HepG2 (cell line): Measurements from ENCODE around the gene ARG2. TPM values are rescaled to one million over a fixed set of nuclear protein-coding genes. Genes with fewer than 3 reads are reported as not detected.

Source experiments
- ATAC-seq: fragments of 200-7000 bp; cut with Tn5 transposase; 3 replicates; pipeline ENCODE4 v1.9.1; 2020; ENCODE audit warnings: mild to moderate bottlenecking, moderate library complexity
- BruUV-seq: library from RNA; stranded (reverse); fragments of 400-500 nt; replicated peaks from 2 replicates; lab custom pipeline; 2021; lab: Mats Ljungman, UMichigan
- CTCF ChIA-PET: fragments of 300-600 bp; formaldehyde crosslinking; extraction: SDS; loops from one replicate; lab custom pipeline; 2021; ENCODE audit warnings: low total read pairs, inconsistent platforms, low intra/inter-chr PET ratio; lab: Yijun Ruan, JAX
- POLR2A ChIA-PET: fragments of 350-600 bp; sonication (Branson Sonifier 250); formaldehyde crosslinking; loops from one replicate; lab custom pipeline; 2020; ENCODE audit warnings: antibody characterized with exemption, inconsistent platforms; lab: Yijun Ruan, JAX
- DNase-seq: peaks from one replicate; pipeline ENCODE4 v3.0.0-alpha.2; 2015; ENCODE audit warnings: low spot score
- FAIRE-seq: peaks from 3 replicates; lab custom pipeline; 2011; peaks lifted over from hg19 to GRCh38; lab: Jason Lieb, UNC
- H2AFZ ChIP-seq: one replicate; pipeline ENCODE4 v1.6.1; 2011; ENCODE audit warnings: low read length, inconsistent platforms
- H3K27ac ChIP-seq: fragments of 300-600 bp; 3 replicates; pipeline ENCODE4 v1.8.0; 2011; ENCODE audit warnings: mixed run types, mild to moderate bottlenecking, mixed read lengths, low read length, inconsistent platforms; ENCODE audit not compliant: insufficient read depth; ENCODE audit errors: extremely low read length
- H3K27me3 ChIP-seq, 2 experiments: fragments of 200-600 bp in 1 of 2; 2 replicates in 1 of 2; 3 replicates in 1 of 2; pipeline versions ENCODE4 v1.6.0 to v1.8.0; 2011; ENCODE audit warnings: low read length in 2 of 2, mild to moderate bottlenecking in 2 of 2, moderate library complexity in 2 of 2, inconsistent platforms in 1 of 2; ENCODE audit not compliant: insufficient read depth in 2 of 2, control insufficient read depth in 1 of 2
- H3K36me3 ChIP-seq, 2 experiments: fragments of 200-600 bp in 1 of 2; replicated peaks in 1 of 2; 2 replicates in 1 of 2; 3 replicates in 1 of 2; pipeline versions ENCODE4 v1.5.1 to v1.8.0; 2011; ENCODE audit warnings: low read length in 2 of 2, inconsistent platforms in 1 of 2; ENCODE audit not compliant: insufficient read depth in 2 of 2, control insufficient read depth in 1 of 2
- H3K4me1 ChIP-seq: 2 replicates; pipeline ENCODE4 v1.5.1; 2012; ENCODE audit warnings: low read length, inconsistent platforms; ENCODE audit not compliant: insufficient read depth
- H3K4me2 ChIP-seq: 2 replicates; pipeline ENCODE4 v1.6.0; 2011; ENCODE audit warnings: low read depth, low read length, inconsistent platforms
- H3K4me3 ChIP-seq, 3 experiments: fragments of 200-600 bp in 1 of 3; sonication (generic), shearing (Covaris generic) in 1 of 3; replicated peaks in 1 of 3; 2 replicates each; pipeline ENCODE4 v1.5.1; 2011 to 2016; ENCODE audit warnings: low read length in 3 of 3, inconsistent platforms in 2 of 3, low read depth in 2 of 3, mild to moderate bottlenecking in 2 of 3, control low read depth in 1 of 3, mixed read lengths in 1 of 3; ENCODE audit not compliant: insufficient read depth in 1 of 3
- H3K79me2 ChIP-seq: one replicate; pipeline ENCODE4 v1.6.1; 2011; ENCODE audit warnings: low read length, inconsistent platforms; ENCODE audit not compliant: insufficient read depth
- H3K9ac ChIP-seq: 2 replicates; pipeline ENCODE4 v1.6.0; 2011; ENCODE audit warnings: mild to moderate bottlenecking, low read depth, low read length, inconsistent platforms; ENCODE audit not compliant: insufficient read depth
- H3K9me3 ChIP-seq: 2 replicates; pipeline ENCODE4 v1.5.1; 2012; ENCODE audit warnings: mild to moderate bottlenecking, low read length
- H4K20me1 ChIP-seq: 2 replicates; pipeline ENCODE4 v1.6.0; 2011; ENCODE audit warnings: inconsistent platforms, mild to moderate bottlenecking, low read length, moderate library complexity; ENCODE audit not compliant: insufficient read depth
- CTCF ChIP-seq: sonication (generic); formaldehyde crosslinking; IDR thresholded peaks from 2 replicates; pipeline ENCODE4 v1.5.0; 2020; ENCODE audit warnings: mild to moderate bottlenecking, missing genetic modification reagents, moderate library complexity
- GMEB2 ChIP-seq: IDR thresholded peaks from 2 replicates; pipeline ENCODE4 v1.6.1; 2016; ENCODE audit warnings: missing biosample characterization, missing genetic modification reagents, low read depth
- HOMEZ ChIP-seq: IDR thresholded peaks from 2 replicates; pipeline ENCODE4 v1.6.1; 2016; ENCODE audit warnings: low read depth
- KAT8 ChIP-seq: IDR thresholded peaks from 2 replicates; pipeline ENCODE4 v1.6.1; 2016; ENCODE audit warnings: missing genetic modification reagents, missing compliant biosample characterization
- MXD1 ChIP-seq: sonication (generic); formaldehyde crosslinking; IDR thresholded peaks from 2 replicates; pipeline ENCODE4 v1.4.0; 2020; ENCODE audit warnings: mild to moderate bottlenecking, missing genetic modification reagents
- RAD21 ChIP-seq: fragments of 450-650 bp; formaldehyde crosslinking; IDR thresholded peaks from 2 replicates; pipeline ENCODE4 v1.5.0; 2020; ENCODE audit warnings: mild to moderate bottlenecking
- RFX1 ChIP-seq: fragments of 450-650 bp; IDR thresholded peaks from 2 replicates; pipeline ENCODE4 v1.6.1; 2017
- RFX3 ChIP-seq: IDR thresholded peaks from 2 replicates; pipeline ENCODE4 v1.6.1; 2016; ENCODE audit warnings: missing biosample characterization, missing genetic modification reagents
- SMC3 ChIP-seq: IDR thresholded peaks from 2 replicates; pipeline ENCODE4 v1.6.1; 2011; ENCODE audit warnings: low read length, improper control_type of control experiment
- STAG1 ChIP-seq: sonication (generic); formaldehyde crosslinking; IDR thresholded peaks from 2 replicates; pipeline ENCODE4 v1.4.0; 2020; ENCODE audit warnings: missing genetic modification reagents
- TCF7L2 ChIP-seq: IDR thresholded peaks from 2 replicates; pipeline ENCODE4 v1.6.1; 2011; ENCODE audit warnings: mild to moderate bottlenecking, low read depth, low read length, moderate library complexity
- TEAD2 ChIP-seq: sonication (generic); formaldehyde crosslinking; IDR thresholded peaks from 2 replicates; pipeline ENCODE4 v1.9.0; 2021; ENCODE audit warnings: missing genetic modification reagents
- ZMAT3 ChIP-seq: sonication (generic); formaldehyde crosslinking; conservative IDR thresholded peaks from 2 replicates; pipeline ENCODE4 v1.7.0; 2021; ENCODE audit warnings: missing genetic modification reagents
- ZNF251 ChIP-seq: sonication (generic); formaldehyde crosslinking; IDR thresholded peaks from 2 replicates; pipeline ENCODE4 v1.9.0; 2021; ENCODE audit warnings: mild to moderate bottlenecking, missing genetic modification reagents
- ZNF513 ChIP-seq: sonication (generic); formaldehyde crosslinking; conservative IDR thresholded peaks from 2 replicates; pipeline ENCODE4 v1.5.0; 2020; ENCODE audit warnings: missing genetic modification reagents
- ZNF678 ChIP-seq: sonication (generic); formaldehyde crosslinking; IDR thresholded peaks from 2 replicates; pipeline ENCODE4 v1.4.0; 2020; ENCODE audit warnings: mild to moderate bottlenecking, missing genetic modification reagents
- in situ Hi-C: cut with HindIII; loops from 2 replicates; pipeline ENCODE4 v1.10.0; 2017; ENCODE audit warnings: low pct_unique_long_range_greater_than_20kb; ENCODE audit not compliant: extremely low pct_ligation_motif_present
- intact Hi-C: fragments of 100-400 bp; cut with micrococcal nuclease; formaldehyde crosslinking; loops from one replicate; pipeline ENCODE4 v1.10.0; 2022; ENCODE audit not compliant: unreplicated experiment
- polyA plus RNA-seq, 8 experiments: library from polyadenylated mRNA; depleted of rRNA in 3 of 8; stranded (reverse) in 7 of 8; unstranded in 1 of 8; fragments of >200 nt; fragmentation: Illumina TruSeq in 4 of 8; extraction: Trizol in 4 of 8; gene quantifications; 2 replicates each; pipeline versions ENCODE4 v1.2.1 to v1.2.3, GENCODE V29; 2011 to 2016; ENCODE audit warnings: low read depth in 4 of 8, missing spikeins in 1 of 8, mixed read lengths in 1 of 8; ENCODE audit not compliant: insufficient read depth in 1 of 8
- total RNA-seq, 5 experiments: library from RNA; depleted of rRNA; stranded (reverse); fragments of >200 nt; fragmentation: Illumina TruSeq; extraction: Trizol; gene quantifications; 2 replicates each; pipeline ENCODE4 v1.2.3, GENCODE V29; 2016; ENCODE audit warnings: low read depth in 1 of 5

ARG2 gene
- total and polyA plus RNA-seq, 2 of the 13 experiments (the other 11 are each of a cell fraction or from before 2014, with no cell fraction given) = 37.5 to 73.6 TPM

GRCh38 chr14:67610491-67610890 lies 9.2 kb upstream of the ARG2 start (continued):
- TF ChIP-seq ZNF251 (CRISPR knock-in tag) (no peak), TEAD2 (CRISPR knock-in tag) (no peak), ZNF513 (CRISPR knock-in tag) (no peak)
- TF ChIP-seq, all 625 proteins: peak for 0

GRCh38 chr14:67618617-67619063 lies 1.1 kb upstream of the ARG2 start:
- no TSS peak for BruUV-seq
- Histone ChIP-seq H3K79me2 (no peaks in the 10 kb centered on the region), H3K9me3 (no peaks in the 10 kb centered on the region), H3K4me2 (peak overlapping the region; percentile 86), H3K27me3 (0 out of 5 replicates have a peak, but pooled peaks cover 0 to 5% of the 10 kb centered on the region in 2 experiments), H3K9ac (peak overlapping the region; percentile 73; the same call in 1 of the 2 replicates), H3K27ac (peak overlapping the region; percentile 61), H3K36me3 (no peaks in the 10 kb centered on the region), H3K4me3 (peak overlapping the region; percentile 81 to 95 (median 88); a peak in 4 of 6 replicates), H3K4me1 (peaks cover 44% of the 10 kb centered on the region), H4K20me1 (no peaks in the 10 kb centered on the region), H2AFZ (no peak overlapping the region)
- intact Hi-C loops = loop anchor here (1.0 to 2.0 kb wide), 3 partner anchors 34 to 86 kb away; no protein-coding TSS in a partner anchor
- FAIRE-seq = peak; percentile 32
- CTCF ChIA-PET = interaction anchor here (1.1 to 2.8 kb wide), 4 partner anchors 34 to 86 kb away, joined by 3 to 38 read pairs (median 11); partner anchors contain the start of gene RDH12
- ATAC-seq = peak; percentile 24
- DNase-seq = peak; percentile 75
- POLR2A ChIA-PET = interaction anchor here (0.6 to 1.8 kb wide), 5 partner anchors 18 to 86 kb away, joined by 3 to 11 read pairs (median 4); partner anchors contain the start of genes PIGH and RDH11
- in situ Hi-C loops = loop anchor here (5.0 to 25.0 kb wide), 3 partner anchors 49 to 1194 kb away; partner anchors contain the start of gene RDH12
- peak; percentile 77 for TF ChIP-seq RFX3 (CRISPR knock-in tag)
- TF ChIP-seq TCF7L2 = no peak
- peak; percentile 46; the same call in 1 of the 2 replicates for TF ChIP-seq RAD21
- TF ChIP-seq STAG1 = peak; percentile 80
- no peak for TF ChIP-seq ZMAT3 (CRISPR knock-in tag)
- TF ChIP-seq MXD1 (CRISPR knock-in tag) = no peak
- no peak for TF ChIP-seq GMEB2 (CRISPR knock-in tag)
- TF ChIP-seq HOMEZ (CRISPR knock-in tag) = 0 out of 2 replicates have a peak, but pooled peaks have one; percentile 15
- TF ChIP-seq ZNF678 (CRISPR knock-in tag) = no peak
- TF ChIP-seq SMC3 = peak; percentile 88
- peak; percentile 52 for TF ChIP-seq RFX1
- TF ChIP-seq KAT8 = 0 out of 2 replicates have a peak, but pooled peaks have one; percentile 26
- peak; percentile 79 for TF ChIP-seq CTCF
